G401 (cell line): ENCODE measurements around the gene DDAH2. TPM values are rescaled to one million over a fixed set of nuclear protein-coding genes. Genes with fewer than 3 reads are reported as not detected.

Source experiments
- DNase-seq: peaks from one replicate; pipeline ENCODE4 v3.0.0-alpha.2; 2015; ENCODE audit warnings: low spot score
- in situ Hi-C: cut with HindIII; loops from 2 replicates; pipeline ENCODE4 v1.10.0; 2016; ENCODE audit warnings: low sequenced_read_pairs, mixed read lengths
- total RNA-seq: library from RNA; depleted of rRNA; stranded (reverse); fragments of >200 nt; shearing (Covaris generic); gene quantifications from 2 replicates; pipeline ENCODE4 v1.2.3, GENCODE V29; 2014; rRNA removed

The DDAH2 gene
- total RNA-seq = 141 and 183 TPM in 2 replicates

GRCh38 chr6:31728767-31729514 is at the start of gene DDAH2:
Gene DDAH2, minus strand, starts transcription at chr6:31729299. Its CDS starts 138 bp downstream, at chr6:31729161.
- no peak for DNase-seq
- in situ Hi-C loops = no loop called here

- no peak for DNase-seq
- in situ Hi-C loops = no loop called here
Measured at GRCh38 chr6:31778193-31778592, 49.1 kb upstream of the DDAH2 start.

GRCh38 chr6:31777667-31778050 is 48.6 kb upstream of the DDAH2 start:
- no peak for DNase-seq
- in situ Hi-C loops = no loop called here

GRCh38 chr6:31776989-31777666 is 48.0 kb upstream of the DDAH2 start, which contains the start of gene VWA7:
Gene VWA7, minus strand, starts transcription at chr6:31777328. Its CDS starts 549 bp downstream, at chr6:31776779.
- in situ Hi-C loops = no loop called here
- DNase-seq = peak; percentile 69

GRCh38 chr6:31776485-31776988 is 47.4 kb upstream of the DDAH2 start:
- in situ Hi-C loops = no loop called here

GRCh38 chr6:31775633-31776484 is 46.8 kb upstream of the DDAH2 start:
- in situ Hi-C loops = no loop called here
- peak; percentile 28 for DNase-seq

More at GRCh38 chr6:31776485-31776988, 47.4 kb upstream of the DDAH2 start:
- peak; percentile 44 for DNase-seq

GRCh38 chr6:31775184-31775583 is 46.1 kb upstream of the DDAH2 start:
- no peak for DNase-seq
- in situ Hi-C loops = no loop called here

GRCh38 chr6:31771992-31772358 is 42.9 kb upstream of the DDAH2 start:
- in situ Hi-C loops = no loop called here
- DNase-seq = no peak

GRCh38 chr6:31770860-31771259 is 41.8 kb upstream of the DDAH2 start:
- no peak for DNase-seq
- in situ Hi-C loops = no loop called here

GRCh38 chr6:31769684-31770371 is 40.7 kb upstream of the DDAH2 start:
- in situ Hi-C loops = no loop called here
- DNase-seq = peak; percentile 29

- in situ Hi-C loops = no loop called here
- no peak for DNase-seq
Measured at GRCh38 chr6:31768363-31769257, 39.5 kb upstream of the DDAH2 start.

GRCh38 chr6:31767096-31767645 is 38.1 kb upstream of the DDAH2 start:
- no peak for DNase-seq
- in situ Hi-C loops = no loop called here

- no peak for DNase-seq
- in situ Hi-C loops = no loop called here
Measured at GRCh38 chr6:31765910-31766794, 37.1 kb upstream of the DDAH2 start.

- no peak for DNase-seq
- in situ Hi-C loops = no loop called here
Measured at GRCh38 chr6:31765559-31765909, 36.4 kb upstream of the DDAH2 start.

GRCh38 chr6:31764198-31764597 is 35.1 kb upstream of the DDAH2 start:
- in situ Hi-C loops = no loop called here
- DNase-seq = no peak

- in situ Hi-C loops = no loop called here
- peak; percentile 53 for DNase-seq
Measured at GRCh38 chr6:31763619-31763940, 34.5 kb upstream of the DDAH2 start.
